HepG2 (cell line): ENCODE measurements around the gene FAM53B. TPM values are rescaled to one million over a fixed set of nuclear protein-coding genes. Genes with fewer than 3 reads are reported as not detected.

Experiments used
- ATAC-seq: fragments of 200-7000 bp; cut with Tn5 transposase; 3 replicates; pipeline ENCODE4 v1.9.1; 2020; ENCODE audit warnings: mild to moderate bottlenecking, moderate library complexity
- BruUV-seq: library from RNA; stranded (reverse); fragments of 400-500 nt; replicated peaks from 2 replicates; lab custom pipeline; 2021; lab: Mats Ljungman, UMichigan
- CTCF ChIA-PET: fragments of 300-600 bp; formaldehyde crosslinking; extraction: SDS; loops from one replicate; lab custom pipeline; 2021; ENCODE audit warnings: low total read pairs, inconsistent platforms, low intra/inter-chr PET ratio; lab: Yijun Ruan, JAX
- POLR2A ChIA-PET: fragments of 350-600 bp; sonication (Branson Sonifier 250); formaldehyde crosslinking; loops from one replicate; lab custom pipeline; 2020; ENCODE audit warnings: antibody characterized with exemption, inconsistent platforms; lab: Yijun Ruan, JAX
- DNase-seq: peaks from one replicate; pipeline ENCODE4 v3.0.0-alpha.2; 2015; ENCODE audit warnings: low spot score
- FAIRE-seq: peaks from 3 replicates; lab custom pipeline; 2011; peaks lifted over from hg19 to GRCh38; lab: Jason Lieb, UNC
- H2AFZ ChIP-seq: one replicate; pipeline ENCODE4 v1.6.1; 2011; ENCODE audit warnings: low read length, inconsistent platforms
- H3K27ac ChIP-seq: fragments of 300-600 bp; 3 replicates; pipeline ENCODE4 v1.8.0; 2011; ENCODE audit warnings: mixed run types, mild to moderate bottlenecking, mixed read lengths, low read length, inconsistent platforms; ENCODE audit not compliant: insufficient read depth; ENCODE audit errors: extremely low read length
- H3K27me3 ChIP-seq, 2 experiments: fragments of 200-600 bp in 1 of 2; 2 replicates in 1 of 2; 3 replicates in 1 of 2; pipeline versions ENCODE4 v1.6.0 to v1.8.0; 2011; ENCODE audit warnings: low read length in 2 of 2, mild to moderate bottlenecking in 2 of 2, moderate library complexity in 2 of 2, inconsistent platforms in 1 of 2; ENCODE audit not compliant: insufficient read depth in 2 of 2, control insufficient read depth in 1 of 2
- H3K36me3 ChIP-seq, 2 experiments: fragments of 200-600 bp in 1 of 2; replicated peaks in 1 of 2; 2 replicates in 1 of 2; 3 replicates in 1 of 2; pipeline versions ENCODE4 v1.5.1 to v1.8.0; 2011; ENCODE audit warnings: low read length in 2 of 2, inconsistent platforms in 1 of 2; ENCODE audit not compliant: insufficient read depth in 2 of 2, control insufficient read depth in 1 of 2
- H3K4me1 ChIP-seq: 2 replicates; pipeline ENCODE4 v1.5.1; 2012; ENCODE audit warnings: low read length, inconsistent platforms; ENCODE audit not compliant: insufficient read depth
- H3K4me2 ChIP-seq: 2 replicates; pipeline ENCODE4 v1.6.0; 2011; ENCODE audit warnings: low read depth, low read length, inconsistent platforms
- H3K4me3 ChIP-seq, 3 experiments: fragments of 200-600 bp in 1 of 3; sonication (generic), shearing (Covaris generic) in 1 of 3; replicated peaks in 1 of 3; 2 replicates each; pipeline ENCODE4 v1.5.1; 2011 to 2016; ENCODE audit warnings: low read length in 3 of 3, inconsistent platforms in 2 of 3, low read depth in 2 of 3, mild to moderate bottlenecking in 2 of 3, control low read depth in 1 of 3, mixed read lengths in 1 of 3; ENCODE audit not compliant: insufficient read depth in 1 of 3
- H3K79me2 ChIP-seq: one replicate; pipeline ENCODE4 v1.6.1; 2011; ENCODE audit warnings: low read length, inconsistent platforms; ENCODE audit not compliant: insufficient read depth
- H3K9ac ChIP-seq: 2 replicates; pipeline ENCODE4 v1.6.0; 2011; ENCODE audit warnings: mild to moderate bottlenecking, low read depth, low read length, inconsistent platforms; ENCODE audit not compliant: insufficient read depth
- H3K9me3 ChIP-seq: 2 replicates; pipeline ENCODE4 v1.5.1; 2012; ENCODE audit warnings: mild to moderate bottlenecking, low read length
- H4K20me1 ChIP-seq: 2 replicates; pipeline ENCODE4 v1.6.0; 2011; ENCODE audit warnings: inconsistent platforms, mild to moderate bottlenecking, low read length, moderate library complexity; ENCODE audit not compliant: insufficient read depth
- GRHL1 ChIP-seq: sonication (generic); formaldehyde crosslinking; conservative IDR thresholded peaks from 2 replicates; pipeline ENCODE4 v1.8.0; 2022; ENCODE audit warnings: missing genetic modification reagents
- KLF6 ChIP-seq: IDR thresholded peaks from 2 replicates; pipeline ENCODE4 v1.8.0; 2016; ENCODE audit warnings: missing biosample characterization, missing genetic modification reagents
- NR0B2 ChIP-seq: sonication (generic); formaldehyde crosslinking; IDR thresholded peaks from 2 replicates; pipeline ENCODE4 v1.4.0; 2020; ENCODE audit warnings: mild to moderate bottlenecking, missing genetic modification reagents
- RCOR2 ChIP-seq: IDR thresholded peaks from 2 replicates; pipeline ENCODE4 v1.6.1; 2016; ENCODE audit warnings: missing biosample characterization, missing genetic modification reagents
- STAG1 ChIP-seq: sonication (generic); formaldehyde crosslinking; IDR thresholded peaks from 2 replicates; pipeline ENCODE4 v1.4.0; 2020; ENCODE audit warnings: missing genetic modification reagents
- ZNF12 ChIP-seq: sonication (generic); formaldehyde crosslinking; IDR thresholded peaks from 2 replicates; pipeline ENCODE4 v1.5.0; 2020; ENCODE audit warnings: missing genetic modification reagents
- ZNF235 ChIP-seq: sonication (generic); formaldehyde crosslinking; IDR thresholded peaks from 2 replicates; pipeline ENCODE4 v1.8.1; 2023; ENCODE audit warnings: mild to moderate bottlenecking, missing genetic modification reagents, borderline replicate concordance
- ZNF451 ChIP-seq: sonication (generic); formaldehyde crosslinking; IDR thresholded peaks from 2 replicates; pipeline ENCODE4 v1.5.0; 2020; ENCODE audit warnings: mild to moderate bottlenecking, missing genetic modification reagents
- ZNF629 ChIP-seq: sonication (generic); formaldehyde crosslinking; conservative IDR thresholded peaks from 2 replicates; pipeline ENCODE4 v1.5.0; 2020; ENCODE audit warnings: missing genetic modification reagents
- ZNF780A ChIP-seq: sonication (generic); formaldehyde crosslinking; IDR thresholded peaks from 2 replicates; pipeline ENCODE4 v1.8.0; 2022; ENCODE audit warnings: mild to moderate bottlenecking, missing genetic modification reagents, moderate library complexity
- WGBS: methylation state at CpG from one replicate; pipeline ENCODE4 v1.1.6; 2017; ENCODE audit warnings: low lambda C conversion rate; 5-methylcytosine and 5-hydroxymethylcytosine counted together
- in situ Hi-C: cut with HindIII; loops from 2 replicates; pipeline ENCODE4 v1.10.0; 2017; ENCODE audit warnings: low pct_unique_long_range_greater_than_20kb; ENCODE audit not compliant: extremely low pct_ligation_motif_present
- intact Hi-C: fragments of 100-400 bp; cut with micrococcal nuclease; formaldehyde crosslinking; loops from one replicate; pipeline ENCODE4 v1.10.0; 2022; ENCODE audit not compliant: unreplicated experiment
- polyA plus RNA-seq, 8 experiments: library from polyadenylated mRNA; depleted of rRNA in 3 of 8; stranded (reverse) in 7 of 8; unstranded in 1 of 8; fragments of >200 nt; fragmentation: Illumina TruSeq in 4 of 8; extraction: Trizol in 4 of 8; gene quantifications; 2 replicates each; pipeline versions ENCODE4 v1.2.1 to v1.2.3, GENCODE V29; 2011 to 2016; ENCODE audit warnings: low read depth in 4 of 8, missing spikeins in 1 of 8, mixed read lengths in 1 of 8; ENCODE audit not compliant: insufficient read depth in 1 of 8
- total RNA-seq, 5 experiments: library from RNA; depleted of rRNA; stranded (reverse); fragments of >200 nt; fragmentation: Illumina TruSeq; extraction: Trizol; gene quantifications; 2 replicates each; pipeline ENCODE4 v1.2.3, GENCODE V29; 2016; ENCODE audit warnings: low read depth in 1 of 5

Gene FAM53B
- total and polyA plus RNA-seq, 2 of the 13 experiments (the other 11 are each of a cell fraction or from before 2014, with no cell fraction given), result 6.4 to 19.3 TPM

DNA sequence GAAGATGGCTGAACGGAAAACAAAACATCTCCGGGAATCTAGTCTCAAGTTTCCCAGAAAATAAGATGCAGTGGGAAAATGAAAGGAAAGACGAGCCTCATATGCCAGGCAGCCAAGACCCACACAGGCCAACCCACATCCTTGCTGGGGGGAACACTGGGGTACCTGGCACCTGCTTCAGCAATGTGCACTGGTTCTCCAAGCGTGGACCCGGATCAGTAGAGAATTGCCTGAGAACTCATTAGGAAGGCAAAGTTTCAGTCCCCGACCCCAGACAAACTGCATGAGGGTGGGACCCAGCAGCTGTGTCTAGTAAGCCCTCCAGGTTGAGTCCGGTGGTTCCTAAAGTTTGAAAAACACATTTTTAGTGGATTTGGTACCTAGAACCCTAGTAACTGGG is 18.4 kb downstream of the FAM53B start:
- TF ChIP-seq GRHL1 (CRISPR knock-in tag) (no peak), RCOR2 (CRISPR knock-in tag) (no peak), KLF6 (CRISPR knock-in tag) (no peak), ZNF451 (CRISPR knock-in tag) (no peak), NR0B2 (no peak), ZNF629 (CRISPR knock-in tag) (no peak), ZNF12 (no peak), STAG1 (CRISPR knock-in tag) (no peak), ZNF235 (CRISPR knock-in tag) (no peak), ZNF780A (CRISPR knock-in tag) (no peak)
- TF ChIP-seq, all 625 proteins: peak for 0
- ATAC-seq, result no peak
- H3K4me3 ChIP-seq, result no peak overlapping the region
- H2AFZ ChIP-seq, result no peak overlapping the region
- H3K79me2 ChIP-seq, result peaks cover 37% of the 10 kb centered on the region
- no peak overlapping the region for H3K27ac ChIP-seq
- no TSS peak for BruUV-seq
- H3K9me3 ChIP-seq, result no peaks in the 10 kb centered on the region
- no peak for DNase-seq
- FAIRE-seq, result no peak
- H3K36me3 ChIP-seq, result peaks cover 1 to 9% of the 10 kb centered on the region in 2 experiments; a peak in 2 of 5 replicates
- intact Hi-C loops (no loop called here), in situ Hi-C loops (no loop called here)
- H3K9ac ChIP-seq, result no peak overlapping the region
- CTCF ChIA-PET, result no interaction called here
- no peaks in the 10 kb centered on the region for H4K20me1 ChIP-seq
- POLR2A ChIA-PET, result no interaction called here
- no peak overlapping the region for H3K4me2 ChIP-seq
- peaks cover 50% of the 10 kb centered on the region for H3K4me1 ChIP-seq
- WGBS, result 92% methylated on average over 7 of the region's 7 CpGs
- H3K27me3 ChIP-seq, result no peaks in the 10 kb centered on the region
